DOHH2 (cell line): Measurements from ENCODE around the gene MED23.

Experiments used
- CTCF ChIP-seq: fragments of 200-600 bp; sonication (generic); IDR thresholded peaks from one replicate; pipeline ENCODE4 v1.5.1; 2014; ENCODE audit warnings: antibody characterized with exemption, mild to moderate bottlenecking, low read depth, low read length; ENCODE audit not compliant: poor library complexity, severe bottlenecking
- EZH2phosphoT487 ChIP-seq: fragments of 200-600 bp; sonication (generic); IDR thresholded peaks from 2 replicates; pipeline ENCODE4 v1.6.1; 2017; ENCODE audit warnings: borderline replicate concordance, mild to moderate bottlenecking, antibody characterized with exemption, low read length, moderate library complexity, mixed read lengths

- TF ChIP-seq CTCF (no peak), EZH2phosphoT487 (no peak)
These were observed 59.3 kb downstream of the MED23 start for GRCh38 chr6:131568726-131569125.
